ENCODE data around the gene TNS1.

TNS1 gene

DNA sequence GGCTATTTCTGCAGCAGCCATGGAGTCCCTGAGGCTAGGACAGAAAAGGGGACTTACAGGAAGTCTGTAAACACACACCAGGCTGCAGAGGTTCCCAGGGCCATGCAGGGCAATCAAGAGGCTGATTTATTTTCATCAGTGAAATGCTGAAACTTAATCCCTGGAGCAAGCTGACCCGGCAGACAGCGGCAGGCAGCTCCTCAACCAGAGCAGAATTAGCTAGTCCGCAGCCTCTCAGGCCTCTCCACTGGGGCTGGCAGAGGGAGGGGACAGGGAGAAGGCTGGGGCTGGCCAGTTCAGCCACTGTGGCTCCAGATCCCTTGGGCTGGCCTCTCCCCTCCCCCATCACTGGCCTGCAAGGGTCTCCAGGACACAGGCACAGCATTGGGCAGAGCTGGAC, 136.3 kb downstream of the TNS1 start:
- Histone ChIP-seq H3K4me1 (ENCODE audit: low read length) (no peaks in the 10 kb centered on the region), H3K9me3 (replicated peaks; ENCODE audit: insufficient read depth, low read length) (no peaks in the 10 kb centered on the region), H3K4me2 (ENCODE audit: low read depth, low read length) (no peak overlapping the region), H3K4me3 (ENCODE audit: low read length) (no peak overlapping the region), H2AFZ (ENCODE audit: low read length) (no peak overlapping the region), H3K9me2 (replicated peaks; ENCODE audit: insufficient read depth, low read length) (no peaks in the 10 kb centered on the region), H3K36me3 (replicated peaks; ENCODE audit: insufficient read depth, low read length) (no peaks in the 10 kb centered on the region), H3F3A (ENCODE audit: insufficient read depth, low read length) (no peaks in the 10 kb centered on the region), H3K27me3 (replicated peaks; ENCODE audit: insufficient read depth, low read length) (no peaks in the 10 kb centered on the region), H3K9ac (ENCODE audit: low read length) (no peak overlapping the region), H3K27ac (ENCODE audit: low read length) (no peak overlapping the region), H3K79me2 (ENCODE audit: low read length) (no peaks in the 10 kb centered on the region), H4K20me1 (ENCODE audit: insufficient read depth, low read length) (no peaks in the 10 kb centered on the region)
- TF ChIP-seq CTCF (IDR thresholded peaks at IDR 0.05; ENCODE audit: low read length): no peak
- TF ChIP-seq EZH2 (optimal IDR thresholded peaks at IDR 0.05; ENCODE audit: low read depth, low read length): no peak
- TF ChIP-seq EZH2phosphoT487 (IDR thresholded peaks at IDR 0.05; ENCODE audit: low read length): no peak
- DNase-seq: no peak

DNA sequence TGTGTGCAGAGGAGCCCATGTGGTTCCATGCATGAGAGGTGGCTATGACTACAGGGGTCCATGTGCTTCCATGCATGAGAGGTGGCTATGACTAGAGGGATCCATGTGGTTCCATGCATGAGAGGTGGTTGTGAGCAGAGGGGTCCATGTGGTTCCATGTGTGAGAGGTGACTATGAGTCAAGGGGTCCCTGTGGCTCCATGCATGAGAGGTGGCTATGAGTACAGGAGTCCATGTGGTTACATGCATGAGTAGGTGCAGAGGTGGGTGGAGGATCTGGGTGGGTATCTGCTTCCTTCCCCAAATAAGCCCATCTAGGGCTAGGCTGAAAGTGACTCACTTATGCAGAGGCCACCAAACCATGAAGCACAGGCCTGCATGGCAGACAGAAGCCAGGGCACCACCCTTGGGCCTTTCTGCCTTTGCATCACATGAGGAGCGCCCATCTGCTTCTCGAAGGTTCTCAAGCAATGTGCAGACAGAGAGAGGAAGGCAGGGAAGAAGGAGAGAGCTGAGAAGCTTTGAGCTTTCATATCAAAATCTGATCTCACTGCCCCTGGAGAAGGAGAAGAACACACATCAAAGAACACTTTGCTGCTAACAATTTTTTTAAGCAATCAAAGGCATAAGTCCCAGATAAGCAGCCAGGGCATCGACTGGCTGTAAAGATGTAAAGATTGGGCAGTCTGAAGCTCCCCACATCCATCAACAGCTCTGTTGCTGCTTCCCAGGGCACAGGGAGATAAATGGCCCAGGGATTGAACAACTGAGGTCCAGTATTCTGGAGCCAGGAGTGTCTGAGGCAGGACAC, 137.6 kb downstream of the TNS1 start:
- H4K20me1 ChIP-seq (ENCODE audit: insufficient read depth, low read length): no peaks in the 10 kb centered on the region
- no peak for DNase-seq
- TF ChIP-seq EZH2phosphoT487 (IDR thresholded peaks at IDR 0.05; ENCODE audit: low read length): no peak
- no peak for TF ChIP-seq EZH2 (optimal IDR thresholded peaks at IDR 0.05; ENCODE audit: low read depth, low read length)
- TF ChIP-seq CTCF (IDR thresholded peaks at IDR 0.05; ENCODE audit: low read length): no peak
- H3K9me2 ChIP-seq (replicated peaks; ENCODE audit: insufficient read depth, low read length): no peaks in the 10 kb centered on the region
- no peak overlapping the region for H3K4me3 ChIP-seq (ENCODE audit: low read length)
- no peak overlapping the region for H3K27ac ChIP-seq (ENCODE audit: low read length)
- H3K9ac ChIP-seq (ENCODE audit: low read length): no peak overlapping the region
- no peaks in the 10 kb centered on the region for H3K27me3 ChIP-seq (replicated peaks; ENCODE audit: insufficient read depth, low read length)
- H3K9me3 ChIP-seq (replicated peaks; ENCODE audit: insufficient read depth, low read length): no peaks in the 10 kb centered on the region
- no peaks in the 10 kb centered on the region for H3K4me1 ChIP-seq (ENCODE audit: low read length)
- no peaks in the 10 kb centered on the region for H3F3A ChIP-seq (ENCODE audit: insufficient read depth, low read length)
- H3K36me3 ChIP-seq (replicated peaks; ENCODE audit: insufficient read depth, low read length): no peaks in the 10 kb centered on the region
- no peak overlapping the region for H2AFZ ChIP-seq (ENCODE audit: low read length)
- H3K4me2 ChIP-seq (ENCODE audit: low read depth, low read length): no peak overlapping the region
- H3K79me2 ChIP-seq (ENCODE audit: low read length): no peaks in the 10 kb centered on the region

DNA sequence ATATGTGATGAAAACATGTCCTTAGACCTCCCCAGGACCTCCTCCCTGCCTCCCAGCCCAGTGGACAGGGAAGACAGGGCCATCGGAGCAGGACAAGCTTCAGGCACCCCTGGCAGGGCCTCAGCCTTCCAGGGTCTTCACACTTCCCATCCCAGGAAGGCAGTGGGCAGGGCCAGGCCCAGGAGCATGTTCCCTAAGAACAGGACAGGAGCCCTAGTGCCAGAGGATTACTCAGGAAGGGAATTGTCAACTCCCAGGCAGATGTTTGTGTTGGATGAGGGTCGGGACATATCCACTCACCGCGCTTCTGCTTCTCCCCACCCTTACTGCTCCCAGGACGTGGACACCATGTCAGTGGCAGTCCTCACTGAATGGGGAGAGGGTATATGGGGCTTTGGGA, 138.9 kb downstream of the TNS1 start:
- no peaks in the 10 kb centered on the region for H3F3A ChIP-seq (ENCODE audit: insufficient read depth, low read length)
- no peak overlapping the region for H3K27ac ChIP-seq (ENCODE audit: low read length)
- no peak overlapping the region for H3K4me2 ChIP-seq (ENCODE audit: low read depth, low read length)
- no peak overlapping the region for H3K9ac ChIP-seq (ENCODE audit: low read length)
- TF ChIP-seq CTCF (IDR thresholded peaks at IDR 0.05; ENCODE audit: low read length): no peak
- TF ChIP-seq EZH2phosphoT487 (IDR thresholded peaks at IDR 0.05; ENCODE audit: low read length): no peak
- TF ChIP-seq EZH2 (optimal IDR thresholded peaks at IDR 0.05; ENCODE audit: low read depth, low read length): no peak
- no peaks in the 10 kb centered on the region for H3K4me1 ChIP-seq (ENCODE audit: low read length)
- no peaks in the 10 kb centered on the region for H3K27me3 ChIP-seq (replicated peaks; ENCODE audit: insufficient read depth, low read length)
- no peaks in the 10 kb centered on the region for H4K20me1 ChIP-seq (ENCODE audit: insufficient read depth, low read length)
- H3K79me2 ChIP-seq (ENCODE audit: low read length): no peaks in the 10 kb centered on the region
- no peaks in the 10 kb centered on the region for H3K9me3 ChIP-seq (replicated peaks; ENCODE audit: insufficient read depth, low read length)
- H3K36me3 ChIP-seq (replicated peaks; ENCODE audit: insufficient read depth, low read length): no peaks in the 10 kb centered on the region
- H3K4me3 ChIP-seq (ENCODE audit: low read length): no peak overlapping the region
- no peak overlapping the region for H2AFZ ChIP-seq (ENCODE audit: low read length)
- no peak for DNase-seq
- H3K9me2 ChIP-seq (replicated peaks; ENCODE audit: insufficient read depth, low read length): no peaks in the 10 kb centered on the region

Data from MM.1S (cell line).